ENCODE measurements around the gene ARID3B.
"Not testable (repeated sequence)": the region's sequence is repeated elsewhere in the genome, so short reads cannot be mapped to it uniquely, and the experiment has no call there.

Gene ARID3B, protein sequence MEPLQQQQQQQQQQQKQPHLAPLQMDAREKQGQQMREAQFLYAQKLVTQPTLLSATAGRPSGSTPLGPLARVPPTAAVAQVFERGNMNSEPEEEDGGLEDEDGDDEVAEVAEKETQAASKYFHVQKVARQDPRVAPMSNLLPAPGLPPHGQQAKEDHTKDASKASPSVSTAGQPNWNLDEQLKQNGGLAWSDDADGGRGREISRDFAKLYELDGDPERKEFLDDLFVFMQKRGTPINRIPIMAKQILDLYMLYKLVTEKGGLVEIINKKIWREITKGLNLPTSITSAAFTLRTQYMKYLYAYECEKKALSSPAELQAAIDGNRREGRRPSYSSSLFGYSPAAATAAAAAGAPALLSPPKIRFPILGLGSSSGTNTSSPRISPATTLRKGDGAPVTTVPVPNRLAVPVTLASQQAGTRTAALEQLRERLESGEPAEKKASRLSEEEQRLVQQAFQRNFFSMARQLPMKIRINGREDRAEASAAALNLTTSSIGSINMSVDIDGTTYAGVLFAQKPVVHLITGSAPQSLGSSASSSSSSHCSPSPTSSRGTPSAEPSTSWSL

DNA sequence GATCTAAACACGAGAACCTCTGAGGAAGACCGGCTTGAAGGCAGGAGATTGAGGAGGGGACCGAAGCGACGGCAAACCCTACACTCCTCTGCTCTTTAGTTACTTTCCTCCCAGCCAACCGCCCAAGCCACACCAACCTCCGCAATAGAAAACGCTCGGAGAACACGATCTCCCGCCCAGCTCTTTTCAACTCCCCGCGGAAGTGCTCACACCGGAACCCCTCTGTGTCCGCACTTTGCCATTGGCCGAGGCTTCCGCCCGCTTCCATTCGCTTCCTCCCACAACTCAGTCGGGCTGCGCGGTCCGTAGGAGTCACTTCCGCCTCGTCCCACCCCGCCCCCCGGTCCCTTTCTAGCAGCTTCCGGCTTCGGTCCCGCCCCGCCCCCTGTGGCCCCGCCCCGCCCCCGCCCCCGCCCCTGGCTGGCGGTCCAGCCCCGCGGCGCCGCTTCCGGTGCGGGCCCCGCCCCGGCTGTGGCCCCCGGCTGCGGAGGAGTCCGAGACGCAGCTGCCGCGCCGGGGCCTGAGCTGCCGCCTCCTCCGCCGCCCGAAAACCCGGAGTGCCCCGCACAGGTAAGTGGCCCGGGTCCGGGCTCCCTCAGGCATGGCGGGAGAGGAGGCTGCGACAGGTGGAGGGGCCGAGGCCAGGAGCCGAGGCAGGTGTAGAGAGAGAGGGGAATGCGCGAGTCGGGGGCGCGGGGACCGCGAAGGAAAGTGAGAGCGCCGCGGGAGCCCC, at the start of gene ARID3B:
Gene ARID3B, plus strand, starts transcription at position 460 of the 733 bp plus-strand sequence. CDS start 2,717 bp downstream, outside the sequence.
- DNase-seq, result peak; percentile 98

DNA sequence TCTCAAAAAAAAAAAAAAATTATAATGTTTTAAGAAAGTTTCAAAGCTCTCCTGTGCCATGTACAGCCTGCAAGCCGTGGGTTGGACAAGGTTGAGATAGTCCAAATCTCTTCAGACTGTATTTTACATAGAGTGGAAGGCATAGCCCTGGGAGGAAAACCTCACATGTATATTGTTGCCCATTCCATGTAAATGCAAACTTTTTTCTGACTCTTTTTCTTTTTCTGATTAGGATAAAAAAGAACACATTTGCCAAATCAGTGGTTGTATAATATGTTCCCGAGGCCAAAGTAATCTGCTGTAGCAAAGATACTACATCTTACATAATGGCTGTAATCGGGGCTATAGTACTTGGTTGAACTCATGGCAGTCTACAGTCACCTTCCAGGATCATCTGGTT, 44.4 kb upstream of the ARID3B start:
- DNase-seq, result no peak

DNA sequence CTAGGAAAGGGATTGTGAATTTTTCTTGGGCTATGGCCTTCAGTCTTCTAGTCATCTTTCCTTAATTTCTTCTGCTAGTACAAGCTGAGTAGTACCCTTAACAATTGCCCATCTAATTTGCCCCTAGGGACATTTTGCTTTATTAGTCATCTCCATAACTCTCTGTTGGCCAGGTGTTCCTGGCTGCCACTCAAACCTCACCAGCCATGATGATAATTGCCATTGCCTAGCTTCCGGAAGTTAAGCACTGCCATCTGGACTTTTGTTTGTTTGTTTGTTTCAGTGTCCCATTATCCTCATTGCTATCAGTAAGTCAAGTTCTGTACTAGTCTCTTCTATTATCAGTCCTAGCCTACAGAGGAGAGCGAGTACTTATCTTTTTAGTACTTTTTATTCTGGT, 43.4 kb upstream of the ARID3B start:
- DNase-seq, result no peak

DNA sequence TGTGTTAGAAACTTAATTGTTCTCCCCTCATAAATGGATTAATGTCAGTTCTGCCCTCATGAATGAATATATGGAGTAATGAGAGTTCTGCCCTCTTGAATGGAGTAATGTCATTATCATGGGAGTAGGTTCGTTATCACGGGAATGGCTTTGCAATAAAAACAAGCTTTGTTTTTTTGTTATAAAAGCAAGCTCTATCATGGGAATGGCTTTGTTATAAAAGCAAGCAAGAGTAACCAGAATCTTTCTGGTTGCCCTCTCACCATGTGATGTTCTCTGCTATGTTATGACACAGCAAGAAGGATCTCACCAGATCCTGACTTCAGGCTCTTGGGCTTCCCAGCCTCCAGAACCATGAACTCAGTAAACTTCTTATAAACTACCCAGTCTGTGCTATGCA, 41.7 kb upstream of the ARID3B start:
- DNase-seq, result no peak

DNA sequence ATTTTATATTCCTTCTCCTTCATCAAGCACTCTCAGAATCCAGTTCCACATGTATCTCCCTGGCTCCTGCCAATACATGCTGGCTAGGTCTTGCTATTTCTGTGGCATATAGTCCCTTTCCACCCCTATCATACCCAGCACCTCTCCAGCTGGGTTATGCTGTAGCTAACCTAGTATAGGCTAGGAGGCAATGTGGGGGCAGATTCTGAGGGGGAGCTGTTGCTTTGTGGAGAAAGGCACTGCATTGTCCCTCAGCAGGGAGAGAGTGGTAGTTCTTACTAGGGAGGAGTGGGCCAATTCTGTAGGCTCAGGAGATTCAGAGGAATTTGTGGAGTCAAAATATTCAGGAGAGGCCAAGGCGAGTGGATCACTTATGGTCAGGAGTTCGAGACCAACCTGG, 40.6 kb upstream of the ARID3B start:
- DNase-seq, result no peak

DNA sequence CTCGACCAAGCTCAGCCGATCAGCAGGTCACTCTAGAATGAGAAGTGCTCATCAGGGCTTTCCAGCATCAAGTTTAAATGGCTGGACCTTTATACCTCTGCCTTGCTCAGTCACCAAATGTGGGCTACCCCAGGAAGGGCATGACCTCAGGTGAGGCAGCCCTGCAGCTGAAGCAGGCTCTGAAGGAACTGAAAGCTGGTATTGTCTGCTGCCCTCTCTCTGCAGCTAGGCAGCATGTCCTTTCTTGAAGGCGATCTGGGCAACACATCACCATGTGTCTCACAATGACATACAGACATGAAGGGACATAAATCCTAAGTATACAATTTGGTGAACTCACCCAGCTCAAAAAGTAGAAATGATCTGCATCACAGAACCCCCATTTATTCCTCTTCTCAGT, 38.7 kb upstream of the ARID3B start:
- DNase-seq, result no peak

DNA sequence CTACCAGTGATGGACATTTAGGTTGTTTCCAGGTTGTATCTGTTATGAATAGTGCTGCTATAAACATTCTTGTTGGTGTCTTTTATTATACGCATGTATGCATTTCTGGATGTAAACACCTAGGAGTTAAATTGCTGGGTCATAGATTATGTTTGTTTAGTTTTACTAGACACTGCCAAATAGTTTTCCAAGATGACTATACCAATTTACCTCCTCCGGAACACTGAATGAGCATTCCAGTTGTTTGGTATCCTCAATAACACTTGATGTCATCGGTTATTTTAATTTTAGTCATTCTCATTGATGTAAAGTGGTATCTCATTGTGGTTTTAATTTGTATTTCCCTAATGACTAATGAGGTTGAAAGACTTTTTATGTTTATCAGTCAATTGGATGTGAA, 36.6 kb upstream of the ARID3B start:
- DNase-seq, result no peak

DNA sequence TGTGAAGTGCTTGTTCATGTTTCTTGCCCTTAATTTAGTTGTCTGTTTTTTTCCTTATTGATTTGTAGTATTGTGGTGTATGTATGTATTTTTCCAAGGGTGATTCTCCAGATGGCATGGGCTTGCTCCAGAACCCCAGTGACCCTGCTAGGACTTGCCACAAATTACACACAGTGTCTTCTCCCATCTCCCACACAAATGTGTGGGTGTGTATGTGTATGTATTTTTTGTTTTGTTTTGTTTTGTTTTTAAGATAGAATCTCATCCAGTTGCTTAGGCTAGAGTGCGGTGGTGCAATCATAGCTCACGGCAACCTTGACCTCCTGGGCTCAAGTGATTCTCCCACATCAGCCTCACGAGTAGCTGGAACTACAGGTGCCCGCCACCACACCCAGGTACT, 36.2 kb upstream of the ARID3B start:
- DNase-seq, result no peak

DNA sequence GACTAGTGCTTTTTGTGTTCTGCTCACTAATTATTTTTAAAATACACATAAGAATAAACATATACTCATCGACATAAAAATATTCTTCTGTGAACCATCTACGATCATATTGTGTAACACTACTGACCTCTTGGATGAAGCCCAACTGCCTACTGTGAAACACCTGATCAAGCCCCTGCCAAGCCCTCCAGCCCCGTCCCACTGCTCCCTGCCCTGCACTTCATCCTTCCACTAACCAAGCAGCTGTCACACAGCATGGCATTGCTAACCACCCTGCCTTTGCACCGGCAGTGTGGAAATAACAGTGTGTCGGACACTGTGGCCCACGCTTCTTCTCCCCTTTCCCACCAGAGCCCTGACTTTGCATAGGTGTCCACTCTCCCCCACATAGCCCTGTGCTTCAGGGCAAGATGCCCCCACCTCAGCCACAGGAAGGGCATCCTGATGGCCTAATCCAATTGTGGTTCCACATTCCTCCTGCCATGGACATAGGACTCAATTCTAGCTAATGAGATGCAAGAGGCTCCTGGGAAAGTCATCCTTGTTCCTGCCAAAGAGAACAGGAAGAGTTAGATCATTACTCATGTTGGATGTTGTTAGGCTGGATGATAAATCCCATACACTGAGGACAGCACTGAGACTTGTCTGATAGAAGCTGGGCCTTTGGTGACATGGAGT, 35.0 kb upstream of the ARID3B start:
- no peak for DNase-seq

DNA sequence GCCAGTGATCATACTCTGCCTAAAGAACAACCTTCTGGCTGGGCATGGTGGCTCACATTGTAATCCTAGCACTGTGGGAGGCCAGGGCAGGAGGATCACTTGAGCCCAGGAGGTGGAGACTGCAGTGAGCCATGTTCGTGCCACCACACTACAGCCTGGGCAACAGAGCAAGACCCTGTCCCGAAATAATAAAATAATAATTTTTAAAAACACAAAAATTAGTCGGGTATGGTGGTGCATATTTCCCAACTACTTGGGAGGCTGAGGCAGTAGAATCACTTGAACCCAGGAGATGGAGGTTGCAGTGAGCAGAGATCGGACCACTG, 34.5 kb upstream of the ARID3B start:
- no peak for DNase-seq

DNA sequence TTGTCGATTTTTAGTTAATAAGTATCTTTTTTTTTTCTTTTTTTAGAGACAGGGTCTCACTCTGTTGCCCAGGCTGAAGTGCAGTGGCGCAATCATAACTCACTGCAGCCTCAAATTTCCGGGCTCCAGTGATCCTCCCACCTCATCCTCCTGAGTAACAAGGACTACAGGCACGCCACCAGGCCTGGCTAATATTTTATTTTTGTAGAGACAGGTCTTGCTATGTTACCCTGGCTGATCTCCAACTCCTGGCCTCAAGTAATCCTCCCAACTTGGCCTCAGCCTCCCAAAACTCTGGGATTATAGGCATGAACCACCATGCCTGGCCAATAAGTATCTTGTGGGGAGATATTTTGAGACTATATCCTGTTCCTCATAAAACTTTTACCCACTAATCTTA, 29.4 kb upstream of the ARID3B start:
- no peak for DNase-seq

DNA sequence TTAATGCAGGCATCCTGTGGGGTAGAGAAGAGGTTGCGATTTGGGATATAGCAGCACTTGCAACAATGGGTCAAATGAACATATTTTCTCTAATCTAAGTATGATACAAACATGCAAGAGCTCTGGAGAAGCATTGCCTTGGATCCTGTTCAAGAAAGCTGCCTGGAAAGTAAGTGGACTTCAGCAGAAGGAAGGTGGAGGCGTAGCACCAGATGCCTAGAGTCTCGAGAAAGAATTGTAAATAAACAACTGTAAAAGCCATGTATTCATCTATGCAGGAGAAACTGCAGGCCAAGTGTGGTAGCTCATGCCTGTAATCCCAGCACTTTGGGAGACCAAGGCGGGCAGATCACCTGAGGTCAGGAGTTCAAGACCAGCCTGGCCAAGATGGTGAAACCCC, 27.0 kb upstream of the ARID3B start:
- not testable (repeated sequence) for DNase-seq

DNA sequence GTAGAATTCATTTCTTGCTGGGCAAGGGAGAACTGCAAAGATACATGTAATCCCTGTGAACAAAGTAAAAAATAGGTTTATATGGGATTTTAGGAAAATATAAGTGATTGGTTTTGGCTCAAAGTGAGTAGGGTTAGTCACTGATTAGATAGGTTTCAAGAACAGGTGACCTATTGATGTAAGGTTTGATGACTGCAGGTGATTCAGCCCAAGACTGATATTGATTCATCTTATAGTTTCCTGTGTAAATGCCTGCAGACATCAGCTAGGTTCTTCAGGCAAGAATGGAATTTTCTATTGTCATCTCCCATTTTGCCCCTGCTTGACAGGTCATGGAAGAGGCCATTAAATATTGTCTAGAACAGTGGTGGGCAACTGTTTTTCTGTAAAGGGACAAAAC, 23.9 kb upstream of the ARID3B start:
- no peak for DNase-seq

DNA sequence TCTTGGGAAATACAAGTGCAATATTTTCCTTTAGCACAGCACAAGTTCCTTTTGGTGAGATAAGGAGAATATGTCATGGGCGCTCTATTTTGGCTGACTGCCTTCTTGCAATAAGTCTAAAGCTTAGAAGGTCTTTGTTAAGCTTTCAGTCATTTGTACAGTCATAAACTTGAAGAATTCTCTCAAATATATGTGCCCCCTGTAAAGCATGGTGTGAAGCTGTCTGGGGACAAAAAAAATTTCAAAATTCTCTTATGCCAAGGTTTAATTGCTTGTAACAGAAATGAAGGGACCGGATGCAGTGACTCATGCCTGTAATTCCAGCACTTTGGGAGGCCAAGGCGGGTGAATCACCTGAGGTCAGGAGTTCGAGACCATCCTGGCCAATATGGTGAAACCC, 21.7 kb upstream of the ARID3B start:
- no peak for DNase-seq

DNA sequence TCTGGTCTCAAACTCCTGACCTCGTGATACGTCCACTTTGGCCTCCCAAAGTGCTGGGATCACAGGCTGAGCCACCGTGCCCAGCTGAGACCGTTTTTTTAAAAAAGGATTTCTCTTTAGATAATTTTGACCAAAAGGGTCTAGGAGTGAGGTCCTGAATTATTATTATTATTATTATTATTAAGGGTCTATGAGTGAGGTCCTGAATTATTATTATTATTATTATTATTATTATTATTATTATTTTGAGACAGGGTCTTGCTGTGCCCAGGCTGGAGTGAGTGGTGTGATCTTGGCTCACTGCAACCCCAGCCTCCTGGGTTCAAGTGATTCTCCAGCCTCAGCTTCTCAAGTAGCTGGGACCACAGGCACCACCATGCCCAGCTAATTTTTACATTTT, 20.6 kb upstream of the ARID3B start:
- DNase-seq, result no peak

DNA sequence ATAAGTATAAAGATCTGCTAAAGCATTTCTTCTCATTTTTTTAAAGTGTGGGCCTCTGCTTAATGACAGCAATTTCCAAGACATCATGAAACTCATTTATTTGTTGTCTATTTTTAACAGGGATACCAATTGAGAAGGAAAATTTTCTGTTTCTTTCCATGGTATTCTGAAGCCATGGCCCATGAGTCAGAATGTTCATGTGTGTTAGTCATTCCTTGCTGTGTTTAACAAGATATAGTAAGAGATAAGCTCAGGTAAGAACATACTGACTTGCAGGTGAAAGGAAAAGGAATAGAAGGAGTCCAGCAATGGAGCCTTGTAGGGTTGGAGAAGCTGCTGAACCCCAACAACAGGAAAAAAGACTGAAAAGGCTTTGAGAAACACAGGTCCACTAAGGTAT, 17.0 kb upstream of the ARID3B start:
- no peak for DNase-seq

DNA sequence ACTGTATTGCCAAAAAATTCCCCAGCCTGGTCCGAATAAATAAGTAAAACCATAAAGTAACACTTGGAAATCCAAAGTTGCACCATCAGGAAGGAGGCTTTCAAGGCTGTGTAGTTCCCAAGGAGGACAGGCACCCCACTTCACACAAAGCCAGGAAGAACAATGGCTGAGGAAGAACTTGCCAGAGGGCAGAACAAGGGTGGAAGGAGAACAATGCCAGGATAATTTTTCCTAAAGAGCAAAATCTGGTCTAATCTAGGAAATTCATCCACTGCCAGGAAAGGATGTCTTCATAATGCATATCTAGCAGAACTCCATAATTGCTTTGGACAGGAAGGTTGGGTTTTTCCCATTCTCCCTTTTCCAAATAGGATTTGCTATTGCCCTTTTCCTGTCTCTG, 15.7 kb upstream of the ARID3B start:
- no peak for DNase-seq

DNA sequence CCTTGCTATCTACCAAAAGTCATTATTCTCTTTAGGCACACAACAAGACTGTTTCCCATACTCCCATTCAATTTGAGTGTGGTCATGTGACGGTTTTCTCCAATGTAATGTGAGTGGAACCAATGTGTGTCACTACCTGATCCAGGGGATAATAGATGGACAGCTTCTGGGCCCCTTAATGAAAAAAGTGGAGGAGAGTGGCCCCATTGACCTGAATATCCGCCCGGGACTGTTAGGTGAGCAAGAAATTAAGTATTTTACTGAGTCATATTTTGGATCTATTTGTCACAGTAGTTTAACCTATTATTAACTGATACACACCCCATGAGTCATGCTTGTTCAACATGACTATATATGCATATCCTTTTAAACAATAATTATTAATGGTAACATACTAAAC, 15.1 kb upstream of the ARID3B start:
- no peak for DNase-seq

DNA sequence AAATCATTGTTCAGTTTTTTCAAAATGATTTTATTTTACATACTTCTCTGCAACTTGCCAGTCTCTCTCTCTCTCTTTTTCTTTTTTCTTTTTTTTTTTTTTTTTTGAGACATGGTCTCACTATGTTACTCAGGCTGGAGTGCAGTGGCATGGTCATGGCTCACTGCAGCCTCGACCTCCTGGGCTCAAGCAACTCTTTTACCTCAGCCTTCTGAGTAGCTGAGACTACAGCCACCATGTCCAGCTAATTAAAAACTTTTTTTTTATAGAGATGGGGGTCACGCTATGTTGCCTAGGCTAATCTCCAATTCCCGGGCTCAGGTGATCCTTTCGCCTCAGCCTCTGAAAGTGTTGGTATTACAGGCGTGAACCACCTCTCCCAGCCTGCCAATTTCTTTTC, 12.1 kb upstream of the ARID3B start:
- DNase-seq, result no peak

DNA sequence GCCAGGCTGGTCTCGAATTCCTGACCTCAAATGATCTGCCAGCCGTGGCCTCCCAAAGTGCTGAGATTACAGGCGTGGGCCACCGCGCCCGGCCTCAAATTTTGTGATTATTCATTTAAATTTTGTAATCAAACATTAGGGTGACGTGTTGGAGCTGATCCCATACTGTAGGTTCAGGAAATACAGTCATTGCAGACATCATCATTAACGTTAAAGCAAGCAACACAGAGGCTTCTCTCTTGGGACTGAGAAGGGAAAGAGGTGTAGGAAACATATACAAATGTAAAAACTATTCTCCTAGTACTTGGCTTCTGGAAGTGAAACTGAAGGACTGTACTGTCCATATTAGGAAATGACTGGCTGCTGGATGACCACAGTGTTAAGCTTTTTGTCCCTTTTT, 11.1 kb upstream of the ARID3B start:
- no peak for DNase-seq

DNA sequence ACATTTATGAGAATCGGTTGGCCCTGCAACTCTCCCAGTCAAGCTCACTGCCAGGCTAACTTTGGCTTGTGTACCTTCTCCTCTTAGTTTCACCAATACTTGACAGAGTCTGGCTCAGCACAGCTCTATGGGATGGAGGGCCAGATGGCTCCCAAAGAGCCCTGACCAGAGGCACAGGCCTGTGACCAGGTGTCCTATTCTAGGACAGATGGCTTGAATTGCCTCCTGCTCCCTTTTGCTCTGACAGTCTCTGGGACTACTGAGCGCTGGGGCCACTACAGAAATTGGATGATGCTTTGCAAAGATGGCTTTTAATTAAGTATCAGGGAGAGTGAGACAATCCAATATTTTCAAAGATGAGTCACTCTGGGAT, 10.3 kb upstream of the ARID3B start:
- no peak for DNase-seq

DNA sequence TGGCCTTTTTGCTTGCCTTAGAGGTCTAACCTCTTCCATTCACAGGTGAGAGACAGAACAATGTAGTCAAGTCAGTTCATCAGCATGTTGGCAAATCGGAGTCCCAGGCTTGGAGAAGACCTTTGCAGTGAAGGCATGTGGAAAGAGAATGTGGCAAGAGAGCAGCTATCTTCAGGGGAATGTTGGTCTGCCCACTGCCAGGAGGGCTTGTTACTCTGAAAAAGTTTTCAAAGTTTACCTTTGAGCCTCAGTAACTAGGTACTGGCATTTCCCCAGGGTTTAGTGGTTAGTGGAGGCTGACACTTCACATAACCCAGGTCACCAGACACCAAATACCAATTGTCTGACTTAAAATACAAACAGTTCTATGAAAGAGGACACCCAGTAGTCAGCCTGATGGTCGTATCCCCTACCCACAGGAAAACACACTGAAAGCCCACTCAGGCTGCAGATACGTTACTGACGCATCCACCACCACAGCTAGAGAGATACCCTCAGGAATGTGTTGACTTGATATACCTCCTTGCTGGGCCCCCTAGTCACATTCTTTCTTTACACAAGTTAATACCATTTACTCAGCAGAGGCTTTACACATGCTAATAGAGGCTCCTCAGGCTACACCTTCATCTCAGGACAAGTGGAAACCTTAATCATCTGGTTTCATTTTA, 9.7 kb upstream of the ARID3B start:
- no peak for DNase-seq

DNA sequence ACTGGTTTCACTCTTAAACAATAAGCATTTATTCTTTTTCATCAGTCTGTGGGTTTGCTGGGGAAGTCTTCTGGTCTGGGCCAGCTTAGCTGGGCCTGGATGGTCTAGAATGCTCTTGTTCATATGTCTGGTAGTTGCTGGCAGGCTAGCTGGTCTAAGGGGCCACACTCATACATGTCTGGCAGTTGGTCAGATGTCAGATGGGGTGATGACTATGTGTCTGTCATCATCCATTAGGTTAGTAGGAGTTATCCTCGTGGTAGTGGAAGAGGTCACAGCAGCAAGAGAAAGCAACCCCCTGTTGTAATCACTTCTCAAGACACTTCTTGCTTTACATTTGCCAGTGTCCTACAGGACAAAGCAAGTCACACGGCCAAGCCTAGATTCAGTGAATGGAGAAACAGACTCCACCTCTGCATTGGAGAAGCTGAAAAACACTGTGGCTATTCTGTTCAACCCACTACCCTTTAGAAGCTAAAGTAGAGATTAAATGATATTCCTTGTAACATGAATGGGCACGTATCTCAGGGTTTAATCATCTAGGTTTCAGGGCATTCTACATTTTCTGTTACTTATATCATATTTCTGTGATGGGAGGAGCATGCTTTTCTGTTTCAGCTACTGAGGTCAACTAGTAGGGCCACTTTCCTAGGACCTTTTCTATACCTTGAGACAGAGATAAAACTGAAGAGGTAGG, 5.5 kb upstream of the ARID3B start:
- no peak for DNase-seq

Data from CD4-positive, alpha-beta T cell treated with Interleukin-17A for 4 hours (primary cell).